Adrenal gland (tissue), 12 donors: ENCODE data around the gene LLGL1. TPM values are rescaled to one million over a fixed set of nuclear protein-coding genes. Genes with fewer than 3 reads are reported as not detected.

Experiments
- DNase-seq, 7 donors: peaks; one replicate each; pipeline ENCODE4 v3.0.0-alpha.2; 2019 to 2020
- H3K27ac ChIP-seq, 5 donors: fragments of 200-600 bp; sonication (generic) in 4 of 5; 1 replicate in 3 of 5; 2 replicates in 2 of 5; pipeline versions ENCODE4 v1.5.1 to v1.8.0; 2016 to 2020; ENCODE audit warnings: mild to moderate bottlenecking in 1 of 5
- H3K27me3 ChIP-seq: fragments of 200-600 bp; 2 replicates; pipeline ENCODE4 v1.8.0; 2021
- H3K36me3 ChIP-seq, 2 donors: fragments of 200-600 bp; replicated peaks in 1 of 2; 1 replicate in 1 of 2; 2 replicates in 1 of 2; pipeline versions ENCODE4 v1.5.1 to v1.8.0; 2018 to 2022
- H3K4me1 ChIP-seq, 2 donors: fragments of 200-600 bp; replicated peaks in 1 of 2; 1 replicate in 1 of 2; 2 replicates in 1 of 2; pipeline versions ENCODE4 v1.5.1 to v1.8.0; 2018 to 2021
- H3K4me3 ChIP-seq, 4 donors: fragments of 200-600 bp; sonication (generic) in 3 of 4; one replicate each; pipeline ENCODE4 v1.5.1; 2016 to 2018
- H3K9me3 ChIP-seq, 3 donors: fragments of 200-600 bp; sonication (generic) in 1 of 3; replicated peaks in 1 of 3; 1 replicate in 2 of 3; 2 replicates in 1 of 3; pipeline versions ENCODE4 v1.5.1 to v1.8.0; 2016 to 2021
- POLR2A ChIP-seq, 2 donors: fragments of 450-650 bp; IDR thresholded peaks; one replicate each; pipeline ENCODE4 v1.6.1; 2017; ENCODE audit warnings: antibody characterized with exemption in 2 of 2, mild to moderate bottlenecking in 2 of 2, moderate library complexity in 1 of 2
- WGBS, 4 donors: extraction: QIAGEN DNeasy Blood & Tissue Kit in 2 of 4; methylation state at CpG; one replicate each; pipeline versions ENCODE4 v1.1.5 to v1.1.7; 2013 to 2017; 5-methylcytosine and 5-hydroxymethylcytosine counted together
- intact Hi-C, 2 donors: fragments of 100-400 bp; cut with DNase I; formaldehyde crosslinking; loops; one replicate each; pipeline versions ENCODE4 v1.14.1 to v1.15.0; 2022 to 2023
- polyA plus RNA-seq, 3 donors: library from polyadenylated mRNA; stranded (reverse); fragments of 200-250 nt in 2 of 3; fragments of 350-450 nt in 1 of 3; fragmentation: Illumina TruSeq in 1 of 3; extraction: RNeasy Lipid Tissue Mini Kit (QIAGEN cat#74804) in 1 of 3; gene quantifications; one replicate each; pipeline ENCODE4 v1.2.3, GENCODE V29; 2013 to 2014
- total RNA-seq, 9 donors: library from RNA; depleted of rRNA in 4 of 9; stranded (reverse); fragments of >200 nt in 4 of 9; fragments of 120-200 nt in 1 of 9; fragmentation: NEBNext Ultra II Directional in 1 of 9; extraction: Animal tissue kit (Norgen Biotek cat#: 25700) in 1 of 9; gene quantifications; one replicate each; pipeline versions ENCODE4 v1.1.0 to v1.2.4, GENCODE V29; 2013 to 2023
- TF ChIP-seq, protein P1 (sequence below), 6 experiments: fragments of 450-650 bp in 4 of 6; fragments of 200-600 bp in 2 of 6; sonication (generic) in 1 of 6; IDR thresholded peaks; 1 replicate in 5 of 6; 2 replicates in 1 of 6; pipeline versions ENCODE4 v1.5.1 to v1.8.0; 2016 to 2021; ENCODE audit warnings: antibody characterized with exemption in 6 of 6, mild to moderate bottlenecking in 2 of 6, moderate library complexity in 1 of 6
- donor health status: healthy with polysubstance abuse.
- donor health status: Bipolar disorder and iron deficiency.
- donor health status: DM: yes; HTN: yes; CAD: no.
- donor health status: DM: no; HTN: no; CAD: no.
- donor health status: DM: no; HTN: no; CAD: no.
- donor health status: DM: yes; HTN: yes; CAD: no.

LLGL1 gene
- total and polyA plus RNA-seq, 12 donors: 4.1 to 65.1 (median 36.5) TPM

DNA sequence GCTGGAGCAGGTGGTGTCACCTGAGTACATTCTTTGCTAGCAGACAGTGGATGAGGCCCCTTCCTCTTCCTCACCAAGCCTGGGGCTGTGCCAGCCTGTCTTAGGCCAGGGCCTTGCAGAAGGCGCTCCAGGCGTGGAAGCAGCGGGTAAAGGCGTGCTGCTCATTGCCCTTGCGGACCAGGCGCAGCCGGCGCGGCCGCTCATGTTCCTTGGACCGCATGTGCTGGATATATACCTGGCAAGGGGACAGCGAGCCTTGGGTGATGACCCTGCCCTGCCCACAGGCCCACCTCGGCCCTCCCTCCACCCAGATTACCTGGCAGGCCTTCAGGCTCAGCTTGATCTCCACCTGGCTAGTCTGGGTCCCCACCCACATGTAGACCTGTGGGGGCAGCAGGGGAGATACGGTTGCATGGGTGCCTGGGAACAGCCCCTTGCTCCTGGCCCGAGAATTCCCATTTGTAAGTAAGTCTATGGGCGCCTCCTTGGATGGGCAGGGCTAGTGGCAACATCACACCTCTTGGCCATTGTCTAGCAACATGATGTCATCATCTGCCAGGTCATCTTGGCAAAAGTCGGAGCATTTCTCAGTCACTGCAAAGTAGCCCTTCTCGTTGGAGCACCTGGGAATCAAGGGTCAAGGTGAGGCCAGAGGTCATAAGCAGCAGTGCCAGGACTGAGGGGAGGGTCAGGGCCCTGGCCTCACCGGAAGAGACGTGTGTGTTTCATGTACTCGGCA, 19.8 kb downstream of the LLGL1 start:
- DNase-seq: no peak
- no peak overlapping the region for H3K27ac ChIP-seq
- no peak overlapping the region for H3K4me3 ChIP-seq
- peaks cover 0 to 61% of the 10 kb centered on the region in 2 donors for H3K36me3 ChIP-seq
- no peak for TF ChIP-seq POLR2A (IDR thresholded peaks at IDR 0.05)
- TF ChIP-seq, protein P1, sequence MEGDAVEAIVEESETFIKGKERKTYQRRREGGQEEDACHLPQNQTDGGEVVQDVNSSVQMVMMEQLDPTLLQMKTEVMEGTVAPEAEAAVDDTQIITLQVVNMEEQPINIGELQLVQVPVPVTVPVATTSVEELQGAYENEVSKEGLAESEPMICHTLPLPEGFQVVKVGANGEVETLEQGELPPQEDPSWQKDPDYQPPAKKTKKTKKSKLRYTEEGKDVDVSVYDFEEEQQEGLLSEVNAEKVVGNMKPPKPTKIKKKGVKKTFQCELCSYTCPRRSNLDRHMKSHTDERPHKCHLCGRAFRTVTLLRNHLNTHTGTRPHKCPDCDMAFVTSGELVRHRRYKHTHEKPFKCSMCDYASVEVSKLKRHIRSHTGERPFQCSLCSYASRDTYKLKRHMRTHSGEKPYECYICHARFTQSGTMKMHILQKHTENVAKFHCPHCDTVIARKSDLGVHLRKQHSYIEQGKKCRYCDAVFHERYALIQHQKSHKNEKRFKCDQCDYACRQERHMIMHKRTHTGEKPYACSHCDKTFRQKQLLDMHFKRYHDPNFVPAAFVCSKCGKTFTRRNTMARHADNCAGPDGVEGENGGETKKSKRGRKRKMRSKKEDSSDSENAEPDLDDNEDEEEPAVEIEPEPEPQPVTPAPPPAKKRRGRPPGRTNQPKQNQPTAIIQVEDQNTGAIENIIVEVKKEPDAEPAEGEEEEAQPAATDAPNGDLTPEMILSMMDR (IDR thresholded peaks at IDR 0.05): no peak
- H3K27me3 ChIP-seq: no peaks in the 10 kb centered on the region
- peaks cover 14 to 25% of the 10 kb centered on the region in 2 donors for H3K4me1 ChIP-seq
- 69 to 85% (median 82%) methylated on average over 8 to 21 of the region's 21 CpGs for WGBS, 4 donors
- H3K9me3 ChIP-seq: no peaks in the 10 kb centered on the region
- intact Hi-C loops: no loop called here

DNA sequence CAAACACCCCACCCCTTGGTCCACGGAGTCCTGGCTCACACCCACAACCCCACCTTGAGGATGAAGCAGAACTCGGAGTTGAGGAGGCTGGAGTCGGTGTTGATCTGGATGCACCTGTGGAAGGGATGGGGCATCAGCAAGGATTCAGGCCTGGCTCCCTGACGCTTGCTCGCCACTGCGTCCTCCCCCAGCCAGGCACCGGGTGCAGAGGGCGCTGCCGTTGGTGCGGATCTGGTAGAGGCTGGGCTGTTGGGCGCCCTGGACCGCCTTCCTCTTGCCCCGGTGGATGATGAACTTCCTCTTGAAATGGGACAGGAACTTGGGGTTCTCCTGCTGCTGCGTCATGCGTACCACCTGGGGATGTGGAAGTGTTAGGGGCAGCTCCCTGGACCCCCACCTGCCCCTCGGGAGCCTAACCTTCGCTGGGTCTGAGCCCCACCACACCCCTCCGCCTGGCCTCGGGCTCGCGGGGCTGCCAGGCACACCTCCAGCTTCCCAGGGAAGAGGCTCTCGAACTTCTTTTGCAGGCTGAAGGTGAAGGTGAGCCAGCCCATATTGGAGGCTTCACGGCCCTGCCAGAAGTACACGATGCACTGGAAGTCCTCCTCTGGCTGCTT, 20.8 kb downstream of the LLGL1 start:
- H3K36me3 ChIP-seq: peaks cover 0 to 71% of the 10 kb centered on the region in 2 donors

DNA sequence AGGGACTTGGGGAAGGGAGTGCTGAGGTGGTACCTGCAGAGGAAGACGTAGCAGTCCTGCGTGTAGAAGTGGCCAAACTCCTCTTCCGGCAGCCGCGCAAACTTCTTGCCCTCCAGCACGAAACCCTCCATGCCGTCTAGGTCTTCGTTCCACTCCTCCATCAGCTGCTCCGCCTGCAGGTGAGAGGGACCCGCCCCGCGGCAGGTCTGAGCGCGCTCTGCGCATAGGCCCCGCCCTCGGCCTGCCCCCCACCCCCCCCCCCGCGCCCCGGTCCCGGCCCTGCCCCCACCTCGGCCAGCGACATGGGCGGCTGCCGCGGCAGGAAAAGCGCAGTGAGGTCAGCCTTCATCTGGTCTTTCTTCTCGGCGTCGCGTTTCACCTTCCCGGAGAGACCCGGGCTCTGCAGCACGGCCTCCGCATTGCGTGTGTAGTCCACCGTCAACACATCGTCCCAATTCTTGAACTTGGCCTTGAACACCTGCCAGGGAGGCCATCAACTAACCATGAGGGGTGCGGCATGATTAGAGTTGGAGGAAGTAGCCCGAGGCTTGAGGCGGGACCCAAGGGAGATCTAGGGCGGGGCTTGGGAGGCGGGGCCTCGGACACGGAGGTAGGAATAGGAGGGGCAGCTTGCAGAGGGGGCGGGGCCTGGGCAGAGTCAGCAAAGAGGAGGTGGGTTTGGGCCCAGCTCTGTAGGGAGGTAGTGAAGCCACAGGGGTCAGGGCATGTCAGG, 21.6 kb downstream of the LLGL1 start:
- peaks cover 0 to 74% of the 10 kb centered on the region in 2 donors for H3K36me3 ChIP-seq
- no peaks in the 10 kb centered on the region for H3K27me3 ChIP-seq
- peak; percentile 86 to 95 (median 95) for DNase-seq
- WGBS, 4 donors: 33 to 55% (median 39%) methylated on average over 22 to 46 of the region's 46 CpGs
- no peaks in the 10 kb centered on the region for H3K9me3 ChIP-seq
- H3K4me1 ChIP-seq: peaks cover 14 to 25% of the 10 kb centered on the region in 2 donors
- H3K27ac ChIP-seq: peak overlapping the region in 4 of 5 donors; percentile 33 to 83 (median 75)
- TF ChIP-seq, protein P1 (IDR thresholded peaks at IDR 0.05): no peak
- TF ChIP-seq POLR2A (IDR thresholded peaks at IDR 0.05): peak in 1 of 2 donors; percentile 27
- intact Hi-C loops: no loop called here
- peak overlapping the region in 1 of 4 donors; percentile 9 for H3K4me3 ChIP-seq

More for the DNA sequence above, 20.8 kb downstream of the LLGL1 start:
- TF ChIP-seq, protein P1 (IDR thresholded peaks at IDR 0.05): no peak
- TF ChIP-seq POLR2A (IDR thresholded peaks at IDR 0.05): no peak
- Histone ChIP-seq H3K4me1 (peaks cover 14 to 25% of the 10 kb centered on the region in 2 donors), H3K9me3 (no peaks in the 10 kb centered on the region), H3K27me3 (no peaks in the 10 kb centered on the region), H3K4me3 (no peak overlapping the region), H3K27ac (peak overlapping the region in 3 of 5 donors; percentile 33 to 83 (median 80))
- WGBS, 4 donors: 30 to 83% (median 81%) methylated on average over 3 to 24 of the region's 24 CpGs
- no peak for DNase-seq
- intact Hi-C loops: no loop called here

DNA sequence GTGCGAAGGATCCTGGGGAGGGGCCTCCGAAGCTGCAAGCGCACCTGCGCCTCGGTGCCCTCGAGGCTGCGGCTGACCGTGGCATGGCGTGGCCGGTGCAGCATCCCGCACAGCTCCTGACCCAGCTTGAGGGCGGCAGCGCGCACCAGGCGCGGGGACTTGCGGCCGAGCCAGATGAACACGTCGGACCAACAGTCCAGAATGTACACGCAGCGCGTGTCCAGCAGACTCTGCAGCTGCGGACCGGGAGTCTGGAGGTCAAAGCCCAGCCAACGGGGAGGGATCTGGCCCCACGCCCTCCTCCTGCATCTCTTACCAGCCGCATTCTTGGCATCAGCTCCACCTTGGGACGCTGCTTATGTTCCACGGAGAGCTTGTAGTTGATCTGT, 22.2 kb downstream of the LLGL1 start:
- intact Hi-C loops: no loop called here
- Histone ChIP-seq H3K4me1 (peaks cover 14 to 25% of the 10 kb centered on the region in 2 donors), H3K27ac (peak overlapping the region in 4 of 5 donors; percentile 33 to 83 (median 75)), H3K9me3 (no peaks in the 10 kb centered on the region), H3K4me3 (peak overlapping the region in 1 of 4 donors; percentile 9), H3K36me3 (peaks cover 0 to 79% of the 10 kb centered on the region in 2 donors), H3K27me3 (no peaks in the 10 kb centered on the region)
- 22 to 54% (median 47%) methylated on average over 5 to 30 of the region's 30 CpGs for WGBS, 4 donors
- TF ChIP-seq, protein P1 (IDR thresholded peaks at IDR 0.05): no peak
- TF ChIP-seq POLR2A (IDR thresholded peaks at IDR 0.05): no peak
- DNase-seq: peak; percentile 66 to 90 (median 87)
